Suppressor macrophage treated with lipopolysaccharide for 4 hours (primary cell): Measurements from ENCODE around the gene TMEM38B.
A peak's percentile ranks its signal among the peaks of the same experiment; 100 is the strongest.
"Not testable (repeated sequence)": the region's sequence is repeated elsewhere in the genome, so short reads cannot be mapped to it uniquely, and the experiment has no call there.

Experiments used
- DNase-seq: peaks from one replicate; pipeline ENCODE4 v3.0.0-alpha.2; 2020

Gene TMEM38B

GRCh38 chr9:105728230-105728629 is 33.9 kb downstream of the TMEM38B start:
- not testable (repeated sequence) for DNase-seq

GRCh38 chr9:105731420-105731819 is 37.1 kb downstream of the TMEM38B start:
- not testable (repeated sequence) for DNase-seq

GRCh38 chr9:105735366-105735765 is 41.0 kb downstream of the TMEM38B start:
- DNase-seq = no peak

GRCh38 chr9:105737205-105737604 is 42.9 kb downstream of the TMEM38B start:
- DNase-seq = no peak

DNA sequence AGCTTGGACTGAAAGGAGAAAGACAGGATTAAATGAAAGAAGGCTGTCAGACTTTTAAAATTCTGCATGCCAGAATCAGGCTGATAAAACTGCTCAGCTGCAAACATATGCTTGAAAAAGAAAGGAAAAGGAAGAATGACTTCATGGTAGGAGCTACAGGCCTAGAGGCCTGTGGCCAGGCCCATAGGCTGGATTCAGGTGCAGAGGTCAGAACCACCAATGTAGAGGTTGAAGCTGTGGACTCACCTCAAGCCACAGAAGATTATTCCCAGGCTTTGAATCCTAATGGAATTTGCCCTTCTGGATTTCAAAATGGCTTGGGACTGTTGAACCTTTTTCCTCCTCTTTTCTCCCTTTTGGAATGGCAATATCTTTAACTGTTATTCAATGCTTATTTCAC is 47.7 kb downstream of the TMEM38B start:
- DNase-seq = no peak

GRCh38 chr9:105747325-105747724 is 53.0 kb downstream of the TMEM38B start:
- not testable (repeated sequence) for DNase-seq

GRCh38 chr9:105751761-105752160 is 57.4 kb downstream of the TMEM38B start:
- DNase-seq = no peak

DNA sequence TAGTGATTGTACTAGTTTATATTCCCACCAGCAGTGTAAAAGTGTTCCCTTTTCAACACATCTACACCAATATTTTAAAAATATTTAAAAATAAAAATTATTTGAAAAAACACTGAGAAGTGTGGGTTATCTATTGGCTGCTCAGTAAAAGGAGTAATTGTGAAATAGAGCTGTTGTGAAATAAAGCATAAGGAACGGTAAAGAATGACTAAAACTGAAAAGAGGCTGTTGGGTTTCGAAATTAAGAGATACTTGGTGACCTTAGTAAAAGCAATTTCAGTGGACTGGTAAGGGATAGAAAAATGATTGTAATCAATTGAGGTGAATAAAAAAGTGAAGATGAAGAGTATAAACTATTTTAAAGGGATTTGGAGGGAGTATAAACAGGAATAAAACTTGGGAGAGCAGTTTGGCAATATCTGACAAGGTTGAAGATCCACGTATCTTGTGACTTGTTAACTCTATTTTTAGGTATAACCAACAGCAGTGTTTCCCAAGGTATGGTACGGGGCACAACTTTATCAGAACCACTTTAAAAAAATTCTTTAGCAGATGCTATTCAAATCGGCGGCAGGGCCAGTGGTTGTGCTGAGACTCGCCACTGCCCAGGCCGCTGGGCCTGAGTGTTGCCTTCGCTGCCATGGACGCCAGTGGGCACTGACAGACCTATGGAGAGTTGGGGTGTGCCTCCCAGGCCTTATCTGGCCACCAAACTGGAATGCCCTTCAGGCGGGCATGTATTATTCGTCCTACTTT is 63.3 kb downstream of the TMEM38B start:
- peak; percentile 64 for DNase-seq

DNA sequence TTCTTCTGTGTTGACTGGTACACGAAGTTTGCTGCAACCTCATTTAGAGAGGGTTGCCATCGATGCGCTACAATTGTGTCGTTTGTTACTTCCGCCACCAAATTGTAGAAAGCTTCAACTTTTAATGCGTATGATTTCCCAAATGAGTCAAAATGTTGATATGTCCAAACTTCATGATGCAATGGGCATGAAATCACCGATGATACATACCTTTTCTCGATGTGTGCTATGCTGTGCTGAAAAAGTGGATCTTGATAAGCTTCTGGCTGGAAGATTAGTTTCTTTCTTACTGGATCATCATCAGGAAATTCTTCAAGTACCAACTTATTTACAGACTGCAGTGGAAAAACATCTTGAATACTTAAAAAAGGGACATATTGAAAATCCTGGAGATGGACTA is 65.7 kb downstream of the TMEM38B start:
- peak; percentile 3 for DNase-seq

- not testable (repeated sequence) for DNase-seq
These were observed 88.5 kb downstream of the TMEM38B start for GRCh38 chr9:105782561-105783494.

GRCh38 chr9:105783495-105783872 is 89.1 kb downstream of the TMEM38B start:
- DNase-seq = not testable (repeated sequence)

- DNase-seq = not testable (repeated sequence)
These were observed 92.5 kb downstream of the TMEM38B start for GRCh38 chr9:105786796-105787195.

GRCh38 chr9:105816202-105816744 is 121.9 kb downstream of the TMEM38B start:
- no peak for DNase-seq

GRCh38 chr9:105816981-105817380 is 122.6 kb downstream of the TMEM38B start:
- DNase-seq = no peak

- no peak for DNase-seq
These were observed 124.6 kb downstream of the TMEM38B start for GRCh38 chr9:105818903-105819302.

DNA sequence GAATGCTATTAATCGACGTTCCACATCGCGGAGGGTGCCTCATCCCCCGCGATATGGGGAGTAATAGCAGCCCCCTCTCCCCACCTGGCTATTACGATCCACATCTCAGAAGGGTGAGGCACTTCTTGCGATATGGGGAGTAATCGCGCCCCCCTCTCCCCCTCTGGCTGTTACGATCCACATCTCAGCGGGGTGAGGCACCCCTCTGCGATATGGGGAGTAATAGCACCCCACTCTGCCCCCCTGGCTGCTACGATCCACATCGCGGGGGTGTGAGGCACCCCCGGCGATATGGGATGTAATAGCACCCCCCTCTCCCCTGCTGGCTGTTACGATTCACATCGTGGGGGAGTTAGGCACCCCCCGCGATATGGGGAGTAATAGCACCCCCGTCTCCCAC is 128.5 kb downstream of the TMEM38B start:
- DNase-seq = no peak
